Activated CD4-positive, CD25-positive, alpha-beta regulatory T cell treated with anti-CD3 and anti-CD28 coated beads, Interleukin-2, amount 50 U/mL, for 72 hours (primary cell): Measurements from ENCODE around the gene RAD18.

Source experiments
- DNase-seq: peaks from one replicate; pipeline ENCODE4 v3.0.0; 2021

RAD18 gene

GRCh38 chr3:8856721-8857120 is 106.6 kb downstream of the RAD18 start:
- no peak for DNase-seq

GRCh38 chr3:8856071-8856470 is 107.2 kb downstream of the RAD18 start:
- DNase-seq, result no peak

- no peak for DNase-seq
Measured at GRCh38 chr3:8854656-8855055, 108.6 kb downstream of the RAD18 start.

DNA sequence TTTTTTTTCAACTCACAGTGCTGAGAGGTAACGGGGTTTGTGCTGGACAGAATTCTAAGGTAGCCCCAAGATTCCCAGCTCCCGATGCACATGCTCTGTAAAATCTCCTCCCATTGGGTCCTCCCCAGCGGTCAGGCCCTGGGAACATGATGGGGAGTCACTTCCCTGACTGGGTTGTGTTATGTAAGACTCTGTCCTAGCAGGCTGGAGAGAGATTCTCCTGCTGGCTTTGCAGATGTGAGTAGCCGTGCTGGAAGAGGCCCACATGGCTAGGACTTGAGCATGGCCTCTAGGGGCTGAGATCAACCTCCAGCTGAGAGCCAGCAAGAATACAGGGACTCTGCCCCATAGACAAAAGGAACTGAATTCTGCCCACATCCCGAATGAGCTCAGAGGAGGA is 110.2 kb downstream of the RAD18 start:
- no peak for DNase-seq

DNA sequence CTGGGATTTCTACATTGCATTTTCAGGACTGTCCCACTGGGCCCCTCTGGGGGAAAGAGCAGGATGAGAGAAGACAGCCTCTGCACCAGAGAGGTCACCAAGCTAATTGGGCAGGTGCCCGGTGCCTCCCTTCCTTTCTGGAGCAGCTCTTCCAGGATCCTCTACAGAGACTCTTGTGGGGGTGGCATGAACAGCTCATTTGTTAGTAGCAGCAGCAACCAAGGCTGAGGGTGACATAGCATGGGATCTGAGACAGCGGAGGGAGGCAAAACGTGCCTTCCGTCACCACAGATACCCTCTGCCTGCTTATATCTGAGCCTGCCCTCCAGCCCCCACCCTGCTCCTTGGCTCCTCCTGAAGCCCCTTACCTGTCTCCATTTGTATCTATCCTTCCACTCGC is 110.8 kb downstream of the RAD18 start:
- no peak for DNase-seq

DNA sequence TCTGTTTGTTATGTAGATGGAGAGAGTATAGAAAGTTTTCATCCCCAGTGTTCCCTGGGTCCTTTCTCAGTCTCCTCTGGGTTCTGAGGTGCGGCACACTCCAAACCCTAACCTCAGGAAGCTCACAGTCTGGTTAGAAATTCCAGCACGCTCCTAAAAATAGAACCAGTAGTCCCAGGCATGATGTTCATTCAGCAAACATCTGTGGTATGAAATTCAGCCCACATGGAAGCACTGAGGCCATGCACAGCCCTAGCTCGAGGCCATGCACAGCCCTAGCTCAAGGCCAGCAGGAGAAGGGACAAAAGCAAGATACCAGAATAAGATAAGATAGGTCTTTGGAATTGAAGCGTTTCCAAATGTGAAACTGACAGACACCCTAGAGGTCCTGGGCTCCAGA is 111.6 kb downstream of the RAD18 start:
- DNase-seq, result no peak

GRCh38 chr3:8848696-8849131 is 114.6 kb downstream of the RAD18 start:
- DNase-seq, result no peak

DNA sequence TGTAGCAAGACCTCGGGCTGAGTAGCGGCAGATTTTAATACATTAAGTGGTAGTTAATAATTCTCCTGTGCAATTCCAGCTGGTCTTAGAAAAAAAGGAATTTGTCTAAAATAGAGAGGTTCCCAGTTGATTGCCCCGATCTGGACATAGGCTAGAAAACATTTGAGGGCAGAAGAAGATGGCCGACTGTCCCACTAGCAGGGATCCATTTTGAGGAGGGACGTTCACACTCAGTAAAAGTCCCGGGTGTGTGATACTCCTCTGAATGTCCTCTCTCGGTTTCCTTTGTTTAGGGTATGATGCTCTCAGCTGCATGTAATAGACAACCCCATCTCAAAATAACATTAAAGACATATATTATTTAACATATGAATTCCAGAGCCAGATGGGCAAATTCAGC is 116.0 kb downstream of the RAD18 start:
- DNase-seq, result no peak

GRCh38 chr3:8846176-8846575 is 117.1 kb downstream of the RAD18 start:
- no peak for DNase-seq

- DNase-seq, result no peak
Measured at GRCh38 chr3:8845641-8846040, 117.6 kb downstream of the RAD18 start.

- no peak for DNase-seq
Measured at GRCh38 chr3:8843347-8843746, 119.9 kb downstream of the RAD18 start.

- DNase-seq, result no peak
Measured at GRCh38 chr3:8842293-8842692, 121.0 kb downstream of the RAD18 start.

DNA sequence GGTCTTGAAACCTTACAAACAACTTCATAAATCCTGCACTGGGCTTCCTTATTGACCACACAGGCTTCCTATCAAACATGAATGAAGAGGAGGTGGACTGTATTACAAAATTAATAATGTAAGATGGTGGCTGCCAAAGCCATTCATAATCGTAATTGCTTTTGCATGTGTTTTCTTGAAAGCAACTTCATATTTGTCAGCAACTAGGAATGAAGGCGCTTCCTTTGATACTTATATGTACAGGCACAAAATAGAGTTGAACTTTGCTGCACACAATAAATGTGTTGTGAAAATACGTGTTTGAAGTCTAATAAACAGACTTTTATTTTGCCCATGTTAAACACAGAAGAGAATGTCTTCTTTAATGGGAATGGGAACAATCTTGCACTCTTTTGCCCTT is 121.8 kb downstream of the RAD18 start:
- no peak for DNase-seq

- DNase-seq, result no peak
Measured at GRCh38 chr3:8840556-8840955, 122.7 kb downstream of the RAD18 start.

- DNase-seq, result no peak
Measured at GRCh38 chr3:8839607-8840325, 123.5 kb downstream of the RAD18 start.

DNA sequence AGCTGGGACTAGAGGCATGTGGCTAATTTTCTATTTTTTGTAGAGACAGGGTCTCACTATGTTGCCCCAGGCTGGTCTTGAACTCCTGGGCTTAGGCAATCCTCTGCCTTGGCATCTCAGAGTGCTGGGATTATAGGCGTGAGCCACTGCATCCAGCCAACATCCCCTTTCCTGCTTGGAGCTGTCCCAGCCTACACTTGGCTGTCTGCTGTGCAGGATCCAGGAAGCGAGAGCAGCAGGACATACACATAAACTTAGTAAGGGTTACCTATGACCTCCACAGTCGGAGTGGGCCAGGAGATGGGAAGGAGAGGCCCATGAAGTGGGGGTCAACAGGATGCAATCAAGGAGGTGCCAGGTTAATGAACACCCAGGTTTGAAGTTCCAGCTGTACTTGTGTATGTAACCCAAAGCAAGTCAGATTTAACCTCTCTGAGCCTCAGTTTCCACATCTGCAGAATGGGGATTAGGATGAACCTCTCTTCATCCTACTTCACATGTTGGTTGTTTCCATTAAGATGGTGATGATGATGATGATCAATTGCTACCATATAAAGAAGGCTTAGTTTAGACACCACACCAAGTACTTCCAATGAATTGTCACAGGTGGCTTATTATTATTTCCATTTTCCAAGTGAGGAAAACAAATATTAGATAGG is 124.4 kb downstream of the RAD18 start:
- DNase-seq, result no peak

GRCh38 chr3:8838234-8838633 is 125.0 kb downstream of the RAD18 start:
- DNase-seq, result no peak

- DNase-seq, result no peak
Measured at GRCh38 chr3:8837162-8837561, 126.1 kb downstream of the RAD18 start.

DNA sequence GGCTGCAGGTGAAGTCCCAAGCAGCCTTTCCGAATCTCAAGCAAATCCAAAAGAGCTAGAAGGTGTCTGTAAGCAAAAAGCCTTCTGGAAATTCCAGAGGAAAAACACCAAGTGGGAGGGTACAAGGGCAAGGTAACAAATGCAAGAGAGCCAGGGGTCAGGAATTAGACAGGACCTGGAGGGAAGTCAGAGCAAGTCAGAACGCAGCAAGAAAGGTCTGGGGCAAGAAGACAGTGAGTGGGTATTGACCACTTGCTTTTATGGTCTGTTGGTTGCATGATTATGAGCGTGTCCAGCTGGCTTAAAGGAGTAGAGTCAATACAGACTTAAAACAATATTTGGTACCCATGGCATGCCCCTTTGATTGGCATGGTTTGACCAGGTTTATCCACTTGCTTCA is 127.2 kb downstream of the RAD18 start:
- no peak for DNase-seq

DNA sequence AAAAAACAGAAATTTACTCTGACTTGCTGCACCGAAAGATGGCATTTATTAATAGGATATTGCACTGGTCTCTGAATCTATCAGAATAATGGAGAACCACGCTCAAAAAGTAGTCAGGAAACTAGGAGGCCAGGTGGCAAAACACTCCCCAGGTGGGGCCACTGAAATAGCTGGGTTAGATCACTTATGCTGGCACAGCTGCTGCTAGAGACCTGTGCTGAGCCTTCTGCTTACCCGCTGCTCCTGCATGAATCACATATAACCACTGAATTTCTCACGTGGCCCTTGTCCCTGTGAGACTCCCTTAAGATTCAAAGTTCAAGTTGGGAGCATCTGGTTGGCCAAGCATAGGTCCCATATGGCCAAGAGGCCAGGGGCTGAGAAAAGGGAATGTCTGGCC is 127.9 kb downstream of the RAD18 start:
- no peak for DNase-seq

- no peak for DNase-seq
Measured at GRCh38 chr3:8834974-8835373, 128.3 kb downstream of the RAD18 start.

- DNase-seq, result no peak
Measured at GRCh38 chr3:8827641-8828040, 135.6 kb downstream of the RAD18 start.
